ENCODE data around the gene CPEB2. TPM values are rescaled to one million over a fixed set of nuclear protein-coding genes. Genes with fewer than 3 reads are reported as not detected.

Gene CPEB2
- total and polyA plus RNA-seq, 2 of the 8 experiments (the other 6 are each of a cell fraction or from before 2014, with no cell fraction given) = 0.39 to 1.9 TPM

DNA sequence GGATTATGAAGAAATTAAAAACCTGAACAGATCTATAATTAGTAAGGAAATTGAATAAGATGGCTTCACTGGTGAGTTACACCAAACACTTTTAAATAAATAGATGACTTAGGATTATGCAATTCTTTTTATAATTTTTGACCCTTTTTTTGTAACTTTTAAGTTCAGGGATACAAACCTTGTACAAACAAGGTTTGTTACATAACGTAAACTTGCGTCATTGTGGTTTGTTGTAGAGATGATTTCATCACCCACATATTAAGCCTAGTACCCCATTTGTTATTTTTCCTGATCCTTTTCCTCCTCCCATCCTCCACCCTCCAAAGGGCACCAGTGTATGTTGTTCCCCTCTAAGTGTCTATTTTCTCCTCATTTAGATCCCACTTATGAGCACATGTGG is 75.7 kb downstream of the CPEB2 start:
- Histone ChIP-seq H2AFZ (ENCODE audit: low read length) (no peak overlapping the region), H3K36me3 (ENCODE audit: control insufficient read depth in 2 of 4, insufficient read depth in 4 of 4, low read length in 3 of 4) (no peaks in the 10 kb centered on the region), H3K4me1 (replicated peaks in 1 of 4; ENCODE audit: control insufficient read depth in 3 of 4, insufficient read depth in 4 of 4, low read length in 3 of 4) (no peaks in the 10 kb centered on the region), H2BK5ac (ENCODE audit: low read depth, low read length) (no peak overlapping the region), H3K56ac (replicated peaks; ENCODE audit: insufficient read length, low read depth, low read length) (no peak overlapping the region), H3K4me2 (ENCODE audit: insufficient read depth in 1 of 2, low read depth in 2 of 2, low read length in 2 of 2) (no peak overlapping the region), H4K8ac (ENCODE audit: extremely low read depth, insufficient read depth, low read length) (no peak overlapping the region), H3K27ac (ENCODE audit: low read depth, low read length) (no peak overlapping the region), H2BK20ac (ENCODE audit: low read length) (no peak overlapping the region), H3K23ac (ENCODE audit: insufficient read length) (no peak overlapping the region), H3K4me3 (ENCODE audit: extremely low read depth in 1 of 4, insufficient read depth in 2 of 4, low read depth in 3 of 4, low read length in 4 of 4) (no peak overlapping the region), H3K4ac (replicated peaks; ENCODE audit: insufficient read length, low read depth, low read length) (no peak overlapping the region), H3K18ac (ENCODE audit: extremely low read depth, low read length) (no peak overlapping the region), H3K79me2 (ENCODE audit: control insufficient read depth in 1 of 2, insufficient read depth in 2 of 2, low read length in 2 of 2) (no peaks in the 10 kb centered on the region), H3K23me2 (ENCODE audit: low read depth, low read length) (no peaks in the 10 kb centered on the region), H3K9ac (replicated peaks in 1 of 4; ENCODE audit: extremely low read depth in 1 of 4, low read depth in 3 of 4, low read length in 3 of 4) (no peak overlapping the region), H2AK5ac (ENCODE audit: low read depth, low read length) (no peak overlapping the region), H3K9me3 (ENCODE audit: insufficient read depth in 2 of 2, low read depth in 1 of 2, low read length in 1 of 2) (peaks cover 0 to 3% of the 10 kb centered on the region in 2 experiments; a peak in 1 of 4 replicates), H3K27me3 (replicated peaks in 1 of 4; ENCODE audit: control insufficient read depth in 3 of 4, extremely low read depth in 1 of 4, insufficient read depth in 3 of 4, low read length in 3 of 4) (no peaks in the 10 kb centered on the region), H2BK15ac (ENCODE audit: low read length) (no peak overlapping the region), H4K20me1 (replicated peaks in 1 of 2; ENCODE audit: control insufficient read depth in 1 of 2, insufficient read depth in 2 of 2, low read length in 2 of 2) (no peaks in the 10 kb centered on the region), H4K5ac (ENCODE audit: insufficient read length, low read depth, low read length) (no peak overlapping the region), H3K14ac (ENCODE audit: insufficient read length) (no peak overlapping the region), H3K79me1 (ENCODE audit: low read depth, low read length) (no peaks in the 10 kb centered on the region), H4K91ac (replicated peaks; ENCODE audit: insufficient read length, low read length) (no peak overlapping the region), H2BK120ac (replicated peaks; ENCODE audit: low read depth, low read length) (no peak overlapping the region), H2BK12ac (ENCODE audit: low read depth, low read length) (no peak overlapping the region)
- WGBS, 2 experiments (ENCODE audit: extremely low coverage in 1 of 2, insufficient coverage in 1 of 2, insufficient read length in 1 of 2, insufficient replicate concordance in 2 of 2, low coverage in 1 of 2, low lambda C conversion rate in 2 of 2, missing lambda C conversion rate in 1 of 2) = 97% methylated on average over 2 of the region's 2 CpGs; no CpG with 5 or more reads in 1 of the 2 experiments
- FAIRE-seq (no peak), DNase-seq (ENCODE audit: low read depth in 1 of 2, low spot score in 2 of 2) (no peak)
- POLR2A ChIA-PET (ENCODE audit: partially characterized antibody) = no interaction called here
- CTCF ChIA-PET (ENCODE audit: partially characterized antibody) = no interaction called here
- TF ChIP-seq GABPA (IDR thresholded peaks at IDR 0.05; ENCODE audit: borderline replicate concordance, insufficient read depth, low read length) (no peak), CTBP2 (IDR thresholded peaks at IDR 0.05; ENCODE audit: borderline replicate concordance, insufficient read depth, insufficient read length, low read length) (no peak), ASH2L (IDR thresholded peaks at IDR 0.05; ENCODE audit: low read length) (no peak), RBBP5 (IDR thresholded peaks at IDR 0.05; ENCODE audit: borderline replicate concordance, low read depth, low read length) (no peak), RAD21 (IDR thresholded peaks at IDR 0.05 in 1 of 2, conservative IDR thresholded peaks at IDR 0.05 in 1 of 2; ENCODE audit: low read depth in 2 of 2, low read length in 2 of 2) (no peak), CHD1 (IDR thresholded peaks at IDR 0.05; ENCODE audit: low read depth, low read length) (no peak), BRCA1 (IDR thresholded peaks at IDR 0.05; ENCODE audit: low read depth, low read length) (no peak), CREB1 (IDR thresholded peaks at IDR 0.05) (no peak), NRF1 (IDR thresholded peaks at IDR 0.05; ENCODE audit: low read depth, low read length) (no peak), POU5F1 (IDR thresholded peaks at IDR 0.05; ENCODE audit: low read depth, low read length) (no peak), SIX5 (IDR thresholded peaks at IDR 0.05; ENCODE audit: low read depth, low read length) (no peak), TEAD4 (IDR thresholded peaks at IDR 0.05; ENCODE audit: low read depth, low read length) (no peak), KDM5A (IDR thresholded peaks at IDR 0.05; ENCODE audit: low read length) (no peak), SRF (IDR thresholded peaks at IDR 0.05; ENCODE audit: low read depth, low read length) (no peak), CBX5 (IDR thresholded peaks at IDR 0.05; ENCODE audit: low read depth, low read length) (no peak), RFX5 (IDR thresholded peaks at IDR 0.05; ENCODE audit: borderline replicate concordance, low read depth, low read length) (no peak)

All from H1 (cell line).